ENCODE data around the gene TMEM128. TPM values are rescaled to one million over a fixed set of nuclear protein-coding genes. Genes with fewer than 3 reads are reported as not detected.
"Not testable (repeated sequence)": the region's sequence is repeated elsewhere in the genome, so short reads cannot be mapped to it uniquely, and the experiment has no call there.

TMEM128 gene
- total and polyA plus RNA-seq, 2 donors (not counting 1 experiment from before 2014, with no cell fraction given) = 26.4 to 52.1 TPM

DNA sequence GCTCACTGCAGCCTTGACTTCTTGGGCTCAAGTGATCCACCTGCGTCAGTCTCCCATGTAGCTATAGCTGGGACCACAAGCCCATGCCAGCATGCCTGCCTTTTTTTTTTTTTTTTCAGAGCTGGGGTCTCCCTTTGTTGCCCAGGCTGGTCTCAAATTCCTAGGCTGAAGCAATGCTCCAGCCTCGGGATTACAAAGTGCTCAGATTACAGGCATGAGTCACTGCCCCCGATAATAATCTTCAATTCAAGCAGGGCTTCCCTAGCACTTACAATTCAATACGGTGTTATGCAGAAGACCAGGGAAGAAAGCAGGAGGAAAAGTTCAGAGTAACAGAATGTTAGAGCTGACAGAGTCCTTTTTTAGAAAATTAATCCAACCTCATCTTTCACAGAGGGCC, 47.4 kb downstream of the TMEM128 start:
- H3K79me2 ChIP-seq (ENCODE audit: control insufficient read depth, insufficient read depth, low read length) = no peaks in the 10 kb centered on the region
- no peaks in the 10 kb centered on the region for H3K4me1 ChIP-seq (ENCODE audit: control insufficient read depth, extremely low read depth, insufficient read depth, low read length)
- TF ChIP-seq, protein P1, sequence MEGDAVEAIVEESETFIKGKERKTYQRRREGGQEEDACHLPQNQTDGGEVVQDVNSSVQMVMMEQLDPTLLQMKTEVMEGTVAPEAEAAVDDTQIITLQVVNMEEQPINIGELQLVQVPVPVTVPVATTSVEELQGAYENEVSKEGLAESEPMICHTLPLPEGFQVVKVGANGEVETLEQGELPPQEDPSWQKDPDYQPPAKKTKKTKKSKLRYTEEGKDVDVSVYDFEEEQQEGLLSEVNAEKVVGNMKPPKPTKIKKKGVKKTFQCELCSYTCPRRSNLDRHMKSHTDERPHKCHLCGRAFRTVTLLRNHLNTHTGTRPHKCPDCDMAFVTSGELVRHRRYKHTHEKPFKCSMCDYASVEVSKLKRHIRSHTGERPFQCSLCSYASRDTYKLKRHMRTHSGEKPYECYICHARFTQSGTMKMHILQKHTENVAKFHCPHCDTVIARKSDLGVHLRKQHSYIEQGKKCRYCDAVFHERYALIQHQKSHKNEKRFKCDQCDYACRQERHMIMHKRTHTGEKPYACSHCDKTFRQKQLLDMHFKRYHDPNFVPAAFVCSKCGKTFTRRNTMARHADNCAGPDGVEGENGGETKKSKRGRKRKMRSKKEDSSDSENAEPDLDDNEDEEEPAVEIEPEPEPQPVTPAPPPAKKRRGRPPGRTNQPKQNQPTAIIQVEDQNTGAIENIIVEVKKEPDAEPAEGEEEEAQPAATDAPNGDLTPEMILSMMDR (conservative IDR thresholded peaks at IDR 0.05 in 1 of 2, IDR thresholded peaks at IDR 0.05 in 1 of 2; ENCODE audit: low read depth in 1 of 2, low read length in 2 of 2) = no peak
- TF ChIP-seq EZH2 (IDR thresholded peaks at IDR 0.05; ENCODE audit: low read length, missing control alignments) = no peak
- no peak overlapping the region for H3K4me2 ChIP-seq (ENCODE audit: extremely low read depth, insufficient read depth, low read length)
- no peaks in the 10 kb centered on the region for H3K27me3 ChIP-seq (ENCODE audit: control insufficient read depth, insufficient read depth, low read length)
- H2AFZ ChIP-seq (ENCODE audit: low read length) = no peak overlapping the region
- no peak overlapping the region for H3K4me3 ChIP-seq (replicated peaks in 1 of 4; ENCODE audit: control extremely low read depth in 1 of 4, insufficient read depth in 1 of 4, low read depth in 3 of 4, low read length in 4 of 4)
- H3K27ac ChIP-seq (ENCODE audit: insufficient read depth, low read length) = no peak overlapping the region
- H3K36me3 ChIP-seq (ENCODE audit: control insufficient read depth, insufficient read depth, low read length) = no peaks in the 10 kb centered on the region
- H3K9ac ChIP-seq (ENCODE audit: insufficient read depth, low read length) = no peak overlapping the region
- DNase-seq (ENCODE audit: low read depth in 2 of 2) = no peak
- no peaks in the 10 kb centered on the region for H4K20me1 ChIP-seq (ENCODE audit: control insufficient read depth, extremely low read depth, insufficient read depth, low read length)
- no peaks in the 10 kb centered on the region for H3K9me3 ChIP-seq (ENCODE audit: control insufficient read depth, insufficient read depth, low read depth, low read length)

- no peaks in the 10 kb centered on the region for H4K20me1 ChIP-seq (ENCODE audit: control insufficient read depth, extremely low read depth, insufficient read depth, low read length)
- TF ChIP-seq, protein P1 (conservative IDR thresholded peaks at IDR 0.05 in 1 of 2, IDR thresholded peaks at IDR 0.05 in 1 of 2; ENCODE audit: low read depth in 1 of 2, low read length in 2 of 2) = no peak
- TF ChIP-seq EZH2 (IDR thresholded peaks at IDR 0.05; ENCODE audit: low read length, missing control alignments) = no peak
- no peaks in the 10 kb centered on the region for H3K4me1 ChIP-seq (ENCODE audit: control insufficient read depth, extremely low read depth, insufficient read depth, low read length)
- no peak overlapping the region for H3K4me3 ChIP-seq (replicated peaks in 1 of 4; ENCODE audit: control extremely low read depth in 1 of 4, insufficient read depth in 1 of 4, low read depth in 3 of 4, low read length in 4 of 4)
- H3K9me3 ChIP-seq (ENCODE audit: control insufficient read depth, insufficient read depth, low read depth, low read length) = no peaks in the 10 kb centered on the region
- H3K9ac ChIP-seq (ENCODE audit: insufficient read depth, low read length) = no peak overlapping the region
- H3K27me3 ChIP-seq (ENCODE audit: control insufficient read depth, insufficient read depth, low read length) = no peaks in the 10 kb centered on the region
- H3K4me2 ChIP-seq (ENCODE audit: extremely low read depth, insufficient read depth, low read length) = no peak overlapping the region
- H3K79me2 ChIP-seq (ENCODE audit: control insufficient read depth, insufficient read depth, low read length) = no peaks in the 10 kb centered on the region
- H2AFZ ChIP-seq (ENCODE audit: low read length) = no peak overlapping the region
- H3K27ac ChIP-seq (ENCODE audit: insufficient read depth, low read length) = no peak overlapping the region
- H3K36me3 ChIP-seq (ENCODE audit: control insufficient read depth, insufficient read depth, low read length) = no peaks in the 10 kb centered on the region
- no peak for DNase-seq (ENCODE audit: low read depth in 2 of 2)
Observed at GRCh38 chr4:4195354-4195753, 52.7 kb downstream of the TMEM128 start.

DNA sequence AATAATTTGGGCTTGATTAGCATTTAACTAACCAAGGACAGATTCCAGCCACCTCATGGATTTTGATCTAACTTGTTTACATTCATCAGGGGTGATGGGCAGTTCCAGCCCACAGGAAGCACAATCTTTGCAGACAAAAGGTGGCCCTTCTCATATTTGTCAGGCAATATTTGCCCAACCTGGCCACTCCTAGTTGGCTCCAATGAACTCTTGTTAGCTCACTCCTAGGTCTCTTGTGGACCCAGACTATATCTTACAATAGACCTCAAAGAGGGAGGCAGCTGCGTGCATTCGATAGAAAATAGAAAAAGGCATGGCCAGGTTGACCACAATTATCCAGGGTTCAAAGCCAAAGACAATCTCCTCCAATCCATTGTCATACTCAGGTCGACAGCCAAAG, 59.5 kb downstream of the TMEM128 start:
- not testable (repeated sequence) for H3K9ac ChIP-seq (ENCODE audit: insufficient read depth, low read length); H3K79me2 ChIP-seq (ENCODE audit: control insufficient read depth, insufficient read depth, low read length); H3K27me3 ChIP-seq (ENCODE audit: control insufficient read depth, insufficient read depth, low read length); H3K36me3 ChIP-seq (ENCODE audit: control insufficient read depth, insufficient read depth, low read length); H3K4me2 ChIP-seq (ENCODE audit: extremely low read depth, insufficient read depth, low read length); H3K27ac ChIP-seq (ENCODE audit: insufficient read depth, low read length); H3K4me3 ChIP-seq (replicated peaks in 1 of 4; ENCODE audit: control extremely low read depth in 1 of 4, insufficient read depth in 1 of 4, low read depth in 3 of 4, low read length in 4 of 4); H2AFZ ChIP-seq (ENCODE audit: low read length); H3K4me1 ChIP-seq (ENCODE audit: control insufficient read depth, extremely low read depth, insufficient read depth, low read length); H4K20me1 ChIP-seq (ENCODE audit: control insufficient read depth, extremely low read depth, insufficient read depth, low read length); DNase-seq (ENCODE audit: low read depth in 2 of 2); H3K9me3 ChIP-seq (ENCODE audit: control insufficient read depth, insufficient read depth, low read depth, low read length)

Other genes with a start within 250 kb of the TMEM128 start
- not detected in 2 replicates for gene OTOP1, start 21.3 kb downstream of the TMEM128 start, total RNA-seq
- gene OTOP1, start 21.3 kb downstream of the TMEM128 start, polyA plus RNA-seq = not detected in 2 replicates
- 11.1 and 11.8 TPM in 2 replicates for gene LYAR, start 41.9 kb upstream of the TMEM128 start, total RNA-seq
- gene LYAR, start 41.9 kb upstream of the TMEM128 start, polyA plus RNA-seq = 10.1 and 16.1 TPM in 2 replicates
- gene ZBTB49, start 42.0 kb upstream of the TMEM128 start, total RNA-seq = 3.1 and 3.5 TPM in 2 replicates
- gene ZBTB49, start 42.0 kb upstream of the TMEM128 start, polyA plus RNA-seq = 2.1 and 2.8 TPM in 2 replicates
- gene NSG1, start 138.9 kb upstream of the TMEM128 start, total RNA-seq = under 0.01 and 0.17 TPM in 2 replicates
- gene NSG1, start 138.9 kb upstream of the TMEM128 start, polyA plus RNA-seq = 1.1 TPM in 2 replicates

Data from fibroblast of lung (primary cell).